Activated T-helper 1 cell treated with anti-CD3 and anti-CD28 coated beads, Interleukin-12 subunit alpha, Interleukin-12 subunit beta, Interleukin-2, Interleukin-4 antibody, amounts not matched to agents 30 ng/mL and 10 ng/mL and 1 ng/mL, durations not matched to agents 14 hours and 24 hours and 36 hours (primary cell): ENCODE results near the gene TMBIM6. TPM values are rescaled to one million over a fixed set of nuclear protein-coding genes. Genes with fewer than 3 reads are reported as not detected.
"Not testable (repeated sequence)": the region's sequence is repeated elsewhere in the genome, so short reads cannot be mapped to it uniquely, and the experiment has no call there.

Source experiments
- DNase-seq: peaks from one replicate; pipeline ENCODE4 v3.0.0; 2021; ENCODE audit warnings: low spot score
- H3K27ac Mint-ChIP-seq: one replicate; pipeline ENCODE4 v1.8.0; 2021; ENCODE audit warnings: mild to moderate bottlenecking, mixed read lengths
- H3K27me3 Mint-ChIP-seq: one replicate; pipeline ENCODE4 v1.8.0; 2022; ENCODE audit warnings: mild to moderate bottlenecking, moderate library complexity, mixed read lengths; ENCODE audit not compliant: insufficient read depth
- H3K36me3 Mint-ChIP-seq: one replicate; pipeline ENCODE4 v1.8.0; 2021; ENCODE audit warnings: low read depth, mixed read lengths
- H3K4me1 Mint-ChIP-seq: one replicate; pipeline ENCODE4 v1.8.0; 2021; ENCODE audit warnings: low read depth, mixed read lengths
- H3K4me3 Mint-ChIP-seq: one replicate; pipeline ENCODE4 v1.8.0; 2021; ENCODE audit warnings: mild to moderate bottlenecking, moderate library complexity, mixed read lengths
- H3K9me3 Mint-ChIP-seq: one replicate; pipeline ENCODE4 v1.8.0; 2021; ENCODE audit warnings: mixed read lengths
- intact Hi-C: fragments of 100-400 bp; cut with micrococcal nuclease; formaldehyde crosslinking; loops from one replicate; pipeline ENCODE4 v1.15.1; 2024
- total RNA-seq: library from RNA; stranded (reverse); gene quantifications from 2 replicates; pipeline ENCODE4 v1.2.3, GENCODE V29; 2022

TMBIM6 gene
- total RNA-seq, 1 donor from 2014 or later = 382 TPM

DNA sequence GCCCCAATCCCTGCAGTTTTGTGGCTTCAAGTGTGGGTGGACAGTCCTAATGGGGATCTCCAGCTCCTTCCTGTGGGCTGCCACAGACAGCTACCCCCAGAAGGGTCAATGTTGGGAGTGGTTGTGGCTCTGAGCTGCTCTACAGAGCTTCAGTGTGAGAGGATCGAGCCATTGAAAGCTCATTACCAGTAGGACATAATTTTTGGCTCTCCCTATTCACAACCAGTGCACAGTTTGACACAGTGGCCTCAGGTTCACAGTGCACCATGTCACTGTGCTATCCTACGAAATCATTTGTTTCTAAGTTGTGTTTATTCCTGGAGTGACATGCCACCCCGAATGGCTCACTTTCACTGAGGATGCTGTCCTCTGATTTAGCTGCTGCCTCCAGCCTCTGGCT lies 22.8 kb downstream of the TMBIM6 start:
- peaks cover 47% of the 10 kb centered on the region for H3K36me3 Mint-ChIP-seq
- DNase-seq = no peak
- intact Hi-C loops = loop anchor here (5.0 kb wide), 1 partner anchor 127 kb away; no protein-coding TSS in a partner anchor

DNA sequence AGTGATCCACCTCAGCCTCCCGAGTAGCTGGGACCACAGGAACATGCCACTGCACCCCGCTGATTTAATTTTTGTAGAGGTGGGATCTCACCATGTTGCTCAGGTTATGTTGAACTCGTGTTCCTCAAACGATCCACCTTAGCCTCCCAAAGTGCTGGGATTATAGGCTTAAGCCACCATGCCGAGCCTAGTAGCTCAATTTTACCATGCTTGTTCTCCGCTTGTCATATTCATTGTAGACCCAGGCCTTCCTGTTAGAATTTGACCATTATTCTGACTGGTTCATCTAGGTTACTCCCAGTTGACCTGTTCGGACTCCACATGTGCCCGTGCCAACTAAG lies 24.7 kb downstream of the TMBIM6 start:
- peaks cover 46% of the 10 kb centered on the region for H3K4me1 Mint-ChIP-seq
- no peaks in the 10 kb centered on the region for H3K9me3 Mint-ChIP-seq
- H3K4me3 Mint-ChIP-seq = no peak overlapping the region
- peaks cover 43% of the 10 kb centered on the region for H3K36me3 Mint-ChIP-seq
- no peak overlapping the region for H3K27ac Mint-ChIP-seq
- DNase-seq = no peak
- intact Hi-C loops = no loop called here
- peaks cover 3% of the 10 kb centered on the region for H3K27me3 Mint-ChIP-seq

More for the DNA sequence above, 22.8 kb downstream of the TMBIM6 start:
- Mint-ChIP-seq H3K27me3 (peaks cover 3% of the 10 kb centered on the region), H3K9me3 (no peaks in the 10 kb centered on the region), H3K4me3 (peak overlapping the region; percentile 6), H3K27ac (peak overlapping the region; percentile 75), H3K4me1 (peaks cover 49% of the 10 kb centered on the region)

DNA sequence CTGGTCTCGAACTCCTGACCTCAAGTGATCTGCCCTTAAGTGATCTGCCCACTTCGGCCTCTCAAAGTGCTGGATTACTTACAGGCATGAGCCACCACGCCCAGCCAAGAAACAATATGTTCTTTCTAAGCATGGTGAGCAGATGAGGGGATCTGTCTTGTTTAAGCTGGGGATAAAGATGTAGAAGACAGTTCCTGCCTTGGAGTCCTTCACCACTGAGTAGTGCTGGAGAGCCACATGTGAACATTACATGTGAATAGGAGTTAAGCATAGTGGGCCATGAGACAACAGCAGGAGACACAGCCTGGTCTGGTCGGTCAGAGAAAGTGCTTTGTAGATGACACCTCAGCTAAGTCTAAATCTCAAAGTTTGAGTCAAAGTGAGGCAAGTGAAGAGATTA lies 26.0 kb downstream of the TMBIM6 start:
- Mint-ChIP-seq H3K36me3 (peaks cover 31% of the 10 kb centered on the region), H3K9me3 (no peaks in the 10 kb centered on the region), H3K27ac (no peak overlapping the region), H3K27me3 (peaks cover 3% of the 10 kb centered on the region), H3K4me3 (no peak overlapping the region), H3K4me1 (peaks cover 34% of the 10 kb centered on the region)
- no peak for DNase-seq
- intact Hi-C loops = no loop called here

DNA sequence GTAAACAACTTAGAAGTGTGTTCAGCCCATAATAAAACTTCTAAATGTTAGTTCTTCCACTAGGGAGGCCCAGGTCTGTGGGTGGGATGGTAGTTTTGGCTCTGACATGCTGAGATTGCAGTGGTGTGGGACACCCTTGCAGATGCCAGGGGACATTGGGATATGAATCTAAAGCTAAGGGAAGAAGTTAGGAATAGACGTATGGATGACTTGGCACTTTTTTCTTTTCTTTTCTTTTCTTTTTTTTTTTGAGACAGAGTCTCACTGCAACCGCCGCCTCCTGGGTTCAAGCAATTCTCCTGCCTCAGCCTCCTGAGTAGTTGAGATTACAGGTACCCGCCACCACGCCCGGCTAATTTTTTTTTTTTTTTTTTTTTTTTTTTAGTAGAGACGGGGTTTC lies 31.7 kb downstream of the TMBIM6 start:
- H3K4me3 Mint-ChIP-seq, H3K27ac Mint-ChIP-seq, H3K27me3 Mint-ChIP-seq, H3K9me3 Mint-ChIP-seq, intact Hi-C loops, DNase-seq, H3K36me3 Mint-ChIP-seq: not testable (repeated sequence)
- H3K4me1 Mint-ChIP-seq = peaks cover 16% of the 10 kb centered on the region

DNA sequence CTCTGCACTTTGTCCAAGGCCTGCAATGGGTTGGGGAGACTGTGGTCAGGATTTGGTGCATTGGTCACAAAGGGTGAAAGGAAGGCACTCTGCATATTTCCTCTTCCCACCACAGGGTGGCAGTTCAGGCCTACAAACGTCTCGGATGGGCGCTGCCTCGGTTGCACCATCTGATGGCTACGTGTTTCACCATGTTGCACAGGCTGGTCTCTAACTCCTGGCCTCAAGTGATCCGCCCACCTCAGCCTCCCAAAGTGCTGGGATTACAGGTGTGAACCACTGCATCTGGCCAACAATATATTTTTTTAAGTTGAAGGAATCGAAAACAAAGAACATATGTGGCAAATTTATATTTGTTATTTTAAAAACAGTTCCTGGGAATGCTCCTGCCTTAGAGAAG lies 35.1 kb downstream of the TMBIM6 start:
- H3K4me1 Mint-ChIP-seq = peaks cover 19% of the 10 kb centered on the region
- no peaks in the 10 kb centered on the region for H3K9me3 Mint-ChIP-seq
- intact Hi-C loops = loop anchor here (1.0 to 5.0 kb wide), 4 partner anchors 52 to 191 kb away; partner anchors contain the start of gene NCKAP5L
- no peak overlapping the region for H3K27ac Mint-ChIP-seq
- no peak overlapping the region for H3K4me3 Mint-ChIP-seq
- H3K27me3 Mint-ChIP-seq = peaks cover 18% of the 10 kb centered on the region
- peak; percentile 37 for DNase-seq
- H3K36me3 Mint-ChIP-seq = no peaks in the 10 kb centered on the region

DNA sequence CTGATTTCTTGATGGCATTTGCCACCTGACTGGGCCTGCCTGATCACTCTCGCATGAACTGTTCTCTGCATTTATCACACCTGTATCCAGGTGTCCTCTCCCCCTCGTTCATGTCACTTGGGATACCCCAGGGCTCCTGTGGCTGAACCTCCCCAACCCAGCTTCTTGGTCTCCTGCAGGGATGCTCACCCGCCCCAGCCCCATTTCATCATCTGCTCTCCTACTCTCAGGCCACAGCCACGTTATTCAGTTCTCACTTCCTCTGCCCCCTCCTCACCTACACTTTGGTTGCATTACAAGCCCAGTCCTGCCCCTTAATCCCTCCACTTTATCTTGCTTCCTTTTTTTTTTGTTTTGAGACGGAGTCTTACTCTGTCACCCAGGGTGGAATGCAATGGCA lies 35.5 kb downstream of the TMBIM6 start:
- H3K27me3 Mint-ChIP-seq = peaks cover 21% of the 10 kb centered on the region
- H3K4me1 Mint-ChIP-seq = peaks cover 19% of the 10 kb centered on the region
- H3K9me3 Mint-ChIP-seq = no peaks in the 10 kb centered on the region
- no peaks in the 10 kb centered on the region for H3K36me3 Mint-ChIP-seq
- intact Hi-C loops = loop anchor here (1.0 to 5.0 kb wide), 4 partner anchors 52 to 190 kb away; partner anchors contain the start of gene NCKAP5L
- no peak for DNase-seq
- H3K27ac Mint-ChIP-seq = no peak overlapping the region
- H3K4me3 Mint-ChIP-seq = no peak overlapping the region

DNA sequence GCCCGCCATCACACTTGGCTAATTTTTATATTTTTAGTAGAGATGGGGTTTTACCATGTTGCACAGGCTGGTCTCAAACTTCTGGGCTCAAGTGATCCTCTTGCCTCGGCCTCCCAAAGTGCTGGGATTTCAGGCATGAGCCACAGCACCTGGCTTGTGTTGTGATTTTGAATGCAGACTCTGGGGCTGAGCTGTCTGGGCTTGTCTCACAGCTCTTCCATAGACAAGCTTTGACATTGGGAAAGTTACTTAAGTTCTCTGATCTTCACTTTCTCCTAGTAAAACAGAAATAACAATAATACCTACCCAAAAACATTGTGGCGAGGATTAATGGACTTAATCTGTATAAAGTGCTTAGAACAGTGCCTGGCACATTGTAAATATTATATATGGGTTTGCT lies 36.0 kb downstream of the TMBIM6 start:
- Mint-ChIP-seq H3K9me3 (no peaks in the 10 kb centered on the region), H3K27me3 (peaks cover 21% of the 10 kb centered on the region), H3K4me1 (peaks cover 19% of the 10 kb centered on the region), H3K36me3 (no peaks in the 10 kb centered on the region), H3K4me3 (no peak overlapping the region), H3K27ac (no peak overlapping the region)
- no peak for DNase-seq
- intact Hi-C loops = loop anchor here (2.0 to 5.0 kb wide), 2 partner anchors 51 to 190 kb away; partner anchors contain the start of gene NCKAP5L

DNA sequence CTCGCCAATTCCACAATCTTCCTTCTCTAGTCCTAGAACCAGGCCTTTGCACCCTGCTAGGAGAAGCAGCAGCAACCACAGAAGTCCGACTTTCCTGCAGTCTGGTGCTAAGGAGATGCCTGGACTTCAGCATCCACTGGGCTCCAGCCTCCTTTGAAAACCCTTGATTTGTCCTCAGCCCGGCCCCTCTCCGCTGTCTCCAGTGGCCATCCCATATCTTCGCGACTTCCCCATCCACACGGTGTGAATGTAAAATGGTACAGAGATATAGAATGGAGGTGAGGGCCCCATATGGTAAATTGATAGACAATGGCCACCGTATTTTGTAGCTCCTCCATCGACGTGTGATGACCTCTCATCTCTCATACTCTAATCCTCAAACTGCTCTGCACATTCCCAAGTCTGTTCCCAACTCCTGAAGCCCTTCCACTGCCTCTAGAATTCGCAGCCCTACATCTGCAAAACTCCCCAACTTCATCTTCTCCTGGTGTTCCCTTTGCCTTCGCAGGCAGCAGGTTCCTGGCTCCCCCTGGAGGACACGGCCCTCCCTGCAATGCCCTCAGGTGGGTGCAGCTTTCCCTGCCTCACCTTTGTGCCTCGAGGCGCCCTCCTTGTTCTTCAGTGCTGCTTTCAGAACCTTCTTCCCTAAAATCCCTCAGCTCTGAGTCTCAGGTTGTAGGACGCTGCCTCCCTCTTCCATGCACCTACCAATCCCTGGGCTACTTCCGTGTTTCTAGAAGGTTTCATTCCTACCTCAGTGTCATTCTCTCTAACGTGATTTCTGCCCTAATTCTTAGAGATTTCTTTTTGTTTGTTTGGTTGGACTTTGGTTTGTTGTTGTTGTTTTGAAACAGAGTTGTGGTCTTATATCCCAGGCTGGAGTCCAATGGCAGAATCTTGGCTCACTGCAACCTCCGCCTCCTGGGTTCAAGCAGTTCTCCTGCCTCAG lies 36.7 kb downstream of the TMBIM6 start:
- intact Hi-C loops = loop anchor here (1.0 to 5.0 kb wide), 5 partner anchors 16 to 189 kb away; partner anchors contain the start of genes NCKAP5L and TMBIM6
- no peaks in the 10 kb centered on the region for H3K9me3 Mint-ChIP-seq
- peak; percentile 62 for DNase-seq
- peaks cover 21% of the 10 kb centered on the region for H3K27me3 Mint-ChIP-seq
- no peak overlapping the region for H3K27ac Mint-ChIP-seq
- H3K36me3 Mint-ChIP-seq = no peaks in the 10 kb centered on the region
- H3K4me3 Mint-ChIP-seq = no peak overlapping the region
- H3K4me1 Mint-ChIP-seq = peaks cover 19% of the 10 kb centered on the region

DNA sequence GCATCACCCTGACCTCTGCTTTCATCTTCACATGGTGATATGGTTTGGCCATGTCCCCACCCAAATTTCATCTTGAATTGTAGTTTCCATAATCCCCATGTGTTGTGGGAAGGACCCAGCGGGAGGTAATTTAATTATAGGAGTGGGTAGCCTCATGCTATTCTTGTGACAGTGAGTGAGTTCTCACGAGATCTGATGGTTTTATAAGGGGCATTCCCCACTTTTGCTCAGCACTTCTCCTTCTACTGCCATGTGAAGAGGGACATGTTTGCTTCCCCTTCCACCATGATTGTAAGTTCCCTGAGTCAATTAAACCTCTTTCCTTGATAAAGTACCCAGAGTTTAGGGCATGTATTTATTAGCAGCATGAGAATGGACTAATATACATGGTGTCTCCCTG lies 38.2 kb downstream of the TMBIM6 start:
- no peak overlapping the region for H3K4me3 Mint-ChIP-seq
- intact Hi-C loops = loop anchor here (5.0 kb wide), 1 partner anchor 188 kb away; no protein-coding TSS in a partner anchor
- H3K36me3 Mint-ChIP-seq = no peaks in the 10 kb centered on the region
- H3K27ac Mint-ChIP-seq = no peak overlapping the region
- H3K27me3 Mint-ChIP-seq = peaks cover 32% of the 10 kb centered on the region
- DNase-seq = no peak
- H3K9me3 Mint-ChIP-seq = no peaks in the 10 kb centered on the region
- peaks cover 19% of the 10 kb centered on the region for H3K4me1 Mint-ChIP-seq

DNA sequence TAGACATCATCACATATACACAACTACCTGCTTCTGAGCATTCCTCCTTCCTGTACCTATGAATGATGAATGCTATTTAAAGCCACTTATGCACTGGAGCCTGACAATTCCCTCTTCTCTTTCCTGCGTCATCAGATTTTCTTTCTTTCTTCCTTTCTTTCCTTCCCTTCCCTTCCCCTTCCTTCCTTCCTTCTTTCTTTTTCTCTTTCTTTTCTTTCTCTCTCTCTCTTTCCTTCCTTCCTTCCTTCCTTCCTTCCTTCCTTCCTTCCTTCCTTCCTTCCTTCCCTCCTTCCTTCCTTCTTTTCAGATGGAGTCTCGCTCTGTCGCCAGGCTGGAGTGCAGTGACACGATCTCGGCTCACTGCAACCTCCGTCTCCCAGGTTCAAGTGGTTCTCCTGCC lies 39.6 kb downstream of the TMBIM6 start:
- H3K36me3 Mint-ChIP-seq, intact Hi-C loops, H3K4me3 Mint-ChIP-seq, H3K27ac Mint-ChIP-seq, DNase-seq, H3K9me3 Mint-ChIP-seq: not testable (repeated sequence)
- Mint-ChIP-seq H3K4me1 (peaks cover 19% of the 10 kb centered on the region), H3K27me3 (peaks cover 32% of the 10 kb centered on the region)

DNA sequence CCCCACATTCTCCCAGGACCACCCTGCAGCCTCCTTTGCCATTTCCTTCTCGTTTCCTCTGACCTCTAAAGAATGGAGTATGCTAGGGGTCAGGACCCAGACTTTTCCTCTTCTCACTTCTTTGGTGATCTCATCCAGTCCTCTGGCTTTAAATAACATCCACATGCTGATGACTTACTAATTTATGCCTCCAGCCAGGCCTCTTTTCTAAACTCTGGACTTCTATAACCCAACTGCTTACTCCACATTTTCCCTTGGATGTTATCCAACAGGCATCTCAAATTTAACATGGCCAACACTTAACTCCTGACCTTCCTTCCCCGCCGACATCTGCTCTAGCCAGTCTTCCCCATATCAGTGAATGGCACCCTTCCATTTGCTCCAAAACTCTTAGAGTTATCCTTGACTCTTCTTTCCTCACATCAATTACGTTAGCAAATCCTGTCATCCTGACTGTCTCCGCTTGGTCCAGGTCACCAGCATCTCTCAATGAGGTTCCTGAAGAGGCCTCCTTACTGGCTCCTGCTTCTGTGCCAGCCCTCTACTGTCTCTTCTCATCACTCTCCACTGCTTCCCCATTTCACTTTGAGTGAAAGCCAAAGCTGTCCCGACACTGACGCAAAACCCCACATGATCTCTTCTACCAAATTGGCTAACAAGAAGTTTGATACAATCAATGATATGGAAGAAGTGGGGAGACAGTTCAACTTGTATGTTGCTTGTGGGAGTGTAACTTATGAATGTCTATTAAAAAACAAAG lies 42.7 kb downstream of the TMBIM6 start:
- Mint-ChIP-seq H3K9me3 (peaks cover 3% of the 10 kb centered on the region), H3K4me1 (no peaks in the 10 kb centered on the region), H3K27me3 (peaks cover 32% of the 10 kb centered on the region), H3K36me3 (no peaks in the 10 kb centered on the region), H3K4me3 (no peak overlapping the region), H3K27ac (no peak overlapping the region)
- no peak for DNase-seq
- intact Hi-C loops = no loop called here

DNA sequence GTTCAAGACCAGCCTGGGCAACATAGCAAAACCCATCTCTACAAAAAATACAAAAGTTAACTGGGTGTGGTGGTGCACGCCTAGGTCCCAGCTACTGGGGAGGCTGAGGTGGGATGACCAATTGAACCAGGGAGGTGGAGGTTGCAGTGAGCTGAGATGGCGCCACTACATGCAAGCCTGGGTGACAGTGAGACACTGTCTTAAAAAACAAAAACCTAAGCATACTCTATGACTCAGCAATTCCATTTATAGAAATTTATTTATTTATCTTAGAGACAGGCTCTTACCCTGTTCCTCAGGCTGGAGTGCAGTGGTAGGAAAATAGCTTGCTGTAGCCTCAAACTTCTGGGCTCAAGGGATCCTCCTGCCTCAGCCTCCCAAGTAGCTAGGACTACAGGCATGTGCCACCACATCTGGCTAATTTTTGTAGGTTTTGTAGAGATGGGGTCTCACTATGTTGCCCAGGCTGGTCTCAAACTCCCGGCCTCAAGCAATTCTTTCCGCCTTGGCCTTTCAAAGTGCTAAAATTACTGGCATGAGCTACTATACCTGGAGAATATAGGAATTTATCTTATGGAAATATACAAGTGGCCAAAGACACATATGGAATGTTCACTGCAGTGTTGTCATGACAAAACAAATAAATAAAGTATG lies 43.5 kb downstream of the TMBIM6 start:
- H3K4me3 Mint-ChIP-seq = no peak overlapping the region
- peaks cover 3% of the 10 kb centered on the region for H3K9me3 Mint-ChIP-seq
- H3K36me3 Mint-ChIP-seq = no peaks in the 10 kb centered on the region
- no peaks in the 10 kb centered on the region for H3K4me1 Mint-ChIP-seq
- intact Hi-C loops = no loop called here
- H3K27me3 Mint-ChIP-seq = peaks cover 29% of the 10 kb centered on the region
- DNase-seq = no peak
- no peak overlapping the region for H3K27ac Mint-ChIP-seq
